Cardiac muscle cell (in vitro differentiated cells and primary cell): ENCODE data around the gene NTRK2. TPM values are rescaled to one million over a fixed set of nuclear protein-coding genes. Genes with fewer than 3 reads are reported as not detected.

Source experiments
- DNase-seq, 2 donors: peaks; one replicate each; pipeline versions ENCODE4 v3.0.0 to v3.0.0-alpha.2; 2010 to 2017; ENCODE audit warnings: low read depth in 1 of 2, low spot score in 1 of 2
- H3K27ac ChIP-seq: fragments of 200-600 bp; sonication (generic); 2 replicates; pipeline ENCODE4 v1.5.1; 2016
- H3K27me3 ChIP-seq: fragments of 200-600 bp; sonication (generic); 2 replicates; pipeline ENCODE4 v1.6.0; 2016; ENCODE audit warnings: control low read depth
- H3K36me3 ChIP-seq: fragments of 200-600 bp; sonication (generic); 2 replicates; pipeline ENCODE4 v1.5.1; 2016; ENCODE audit warnings: control low read depth
- H3K4me1 ChIP-seq: fragments of 200-600 bp; sonication (generic); 2 replicates; pipeline ENCODE4 v1.8.1; 2017; ENCODE audit warnings: low read depth, mild to moderate bottlenecking, mixed run types
- H3K4me3 ChIP-seq: fragments of 200-600 bp; sonication (generic); 2 replicates; pipeline ENCODE4 v1.5.1; 2016; ENCODE audit warnings: mild to moderate bottlenecking
- H3K9me3 ChIP-seq: fragments of 200-600 bp; sonication (generic); 2 replicates; pipeline ENCODE4 v1.5.1; 2017; ENCODE audit warnings: low read depth, mild to moderate bottlenecking, control low read depth
- polyA plus RNA-seq: library from polyadenylated mRNA; unstranded; fragments of >200 nt; fragmentation: Nextera tagmentation; extraction: Ambion mirVana; gene quantifications from 2 replicates; pipeline ENCODE4 v1.2.1, GENCODE V29; 2016
- total RNA-seq: library from RNA; depleted of rRNA; stranded (reverse); fragments of >200 nt; gene quantifications from 2 replicates; pipeline ENCODE4 v1.2.3, GENCODE V29; 2016
- TF ChIP-seq, protein P1 (sequence below): IDR thresholded peaks from 2 replicates; pipeline ENCODE4 v1.5.1; 2012; ENCODE audit warnings: low read depth, mild to moderate bottlenecking, low read length

The NTRK2 gene
- total and polyA plus RNA-seq, 2 experiments from 2014 or later: 1.3 TPM

DNA sequence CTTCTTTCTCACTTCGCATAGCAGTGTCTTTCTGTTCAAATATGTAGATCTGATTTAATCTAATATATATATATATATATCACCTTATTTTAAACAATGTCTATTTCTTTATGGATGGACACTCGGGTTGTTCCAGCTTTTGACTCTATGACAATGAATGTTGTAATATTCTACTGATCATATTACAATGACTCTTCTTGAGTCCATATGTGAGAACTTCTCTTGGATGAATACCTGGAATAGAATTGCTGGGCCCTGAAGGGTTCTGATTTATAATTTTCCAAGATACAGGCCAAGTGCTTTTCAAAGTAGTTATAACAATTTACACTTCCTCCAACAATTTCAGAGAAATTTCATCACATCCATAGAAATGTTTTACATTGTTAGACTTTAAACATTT lies 28.8 kb downstream of the NTRK2 start:
- no peak for DNase-seq
- TF ChIP-seq, protein P1, sequence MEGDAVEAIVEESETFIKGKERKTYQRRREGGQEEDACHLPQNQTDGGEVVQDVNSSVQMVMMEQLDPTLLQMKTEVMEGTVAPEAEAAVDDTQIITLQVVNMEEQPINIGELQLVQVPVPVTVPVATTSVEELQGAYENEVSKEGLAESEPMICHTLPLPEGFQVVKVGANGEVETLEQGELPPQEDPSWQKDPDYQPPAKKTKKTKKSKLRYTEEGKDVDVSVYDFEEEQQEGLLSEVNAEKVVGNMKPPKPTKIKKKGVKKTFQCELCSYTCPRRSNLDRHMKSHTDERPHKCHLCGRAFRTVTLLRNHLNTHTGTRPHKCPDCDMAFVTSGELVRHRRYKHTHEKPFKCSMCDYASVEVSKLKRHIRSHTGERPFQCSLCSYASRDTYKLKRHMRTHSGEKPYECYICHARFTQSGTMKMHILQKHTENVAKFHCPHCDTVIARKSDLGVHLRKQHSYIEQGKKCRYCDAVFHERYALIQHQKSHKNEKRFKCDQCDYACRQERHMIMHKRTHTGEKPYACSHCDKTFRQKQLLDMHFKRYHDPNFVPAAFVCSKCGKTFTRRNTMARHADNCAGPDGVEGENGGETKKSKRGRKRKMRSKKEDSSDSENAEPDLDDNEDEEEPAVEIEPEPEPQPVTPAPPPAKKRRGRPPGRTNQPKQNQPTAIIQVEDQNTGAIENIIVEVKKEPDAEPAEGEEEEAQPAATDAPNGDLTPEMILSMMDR: no peak
- H3K9me3 ChIP-seq: no peaks in the 10 kb centered on the region
- H3K27me3 ChIP-seq: peaks cover 5% of the 10 kb centered on the region
- H3K4me1 ChIP-seq: no peaks in the 10 kb centered on the region
- no peak overlapping the region for H3K4me3 ChIP-seq
- H3K36me3 ChIP-seq: no peaks in the 10 kb centered on the region
- H3K27ac ChIP-seq: no peak overlapping the region

DNA sequence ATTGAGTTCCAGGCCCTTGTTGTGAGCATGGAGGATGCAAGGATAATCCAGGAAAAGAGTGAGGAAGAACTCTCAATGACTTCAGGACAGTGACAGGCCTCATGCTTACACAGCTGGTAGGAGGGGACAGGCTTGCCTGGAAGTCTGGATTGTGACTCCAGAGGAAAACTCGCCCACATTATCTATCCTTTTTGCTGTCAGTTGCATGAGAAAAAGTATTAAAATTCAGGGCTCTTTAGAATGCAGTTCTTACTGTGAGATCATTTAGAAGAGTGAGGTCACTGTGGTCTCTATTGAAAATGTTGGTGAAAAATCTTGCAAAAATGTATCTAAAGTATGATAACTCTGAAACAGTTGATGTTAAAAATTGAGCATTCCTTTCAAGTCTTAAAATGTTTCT lies 30.5 kb downstream of the NTRK2 start:
- Histone ChIP-seq H3K9me3 (no peaks in the 10 kb centered on the region), H3K27me3 (no peaks in the 10 kb centered on the region), H3K27ac (no peak overlapping the region), H3K4me3 (no peak overlapping the region), H3K36me3 (no peaks in the 10 kb centered on the region), H3K4me1 (no peaks in the 10 kb centered on the region)
- TF ChIP-seq, protein P1: no peak
- no peak for DNase-seq

DNA sequence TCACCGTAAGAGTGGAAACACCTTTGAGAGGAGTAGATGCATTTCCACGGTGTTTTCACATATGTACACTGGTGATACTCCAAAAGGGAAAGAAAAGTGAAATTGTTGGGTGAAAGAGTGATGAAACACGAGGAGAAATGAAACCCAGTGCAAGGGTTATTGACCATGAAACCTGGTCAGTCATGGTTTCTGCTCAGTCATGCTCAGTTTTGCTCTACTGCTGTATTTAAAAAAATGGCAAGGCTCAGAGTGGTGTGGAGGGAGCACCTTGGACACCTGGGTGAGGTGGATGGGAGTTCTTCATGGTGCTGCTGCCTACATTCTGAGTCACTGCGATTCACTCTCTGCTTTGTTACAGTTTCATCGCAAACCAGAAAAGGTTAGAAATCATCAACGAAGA lies 32.3 kb downstream of the NTRK2 start:
- Histone ChIP-seq H3K9me3 (no peaks in the 10 kb centered on the region), H3K27ac (no peak overlapping the region), H3K27me3 (no peaks in the 10 kb centered on the region), H3K4me1 (no peaks in the 10 kb centered on the region), H3K36me3 (no peaks in the 10 kb centered on the region), H3K4me3 (no peak overlapping the region)
- DNase-seq: no peak
- TF ChIP-seq, protein P1: no peak

DNA sequence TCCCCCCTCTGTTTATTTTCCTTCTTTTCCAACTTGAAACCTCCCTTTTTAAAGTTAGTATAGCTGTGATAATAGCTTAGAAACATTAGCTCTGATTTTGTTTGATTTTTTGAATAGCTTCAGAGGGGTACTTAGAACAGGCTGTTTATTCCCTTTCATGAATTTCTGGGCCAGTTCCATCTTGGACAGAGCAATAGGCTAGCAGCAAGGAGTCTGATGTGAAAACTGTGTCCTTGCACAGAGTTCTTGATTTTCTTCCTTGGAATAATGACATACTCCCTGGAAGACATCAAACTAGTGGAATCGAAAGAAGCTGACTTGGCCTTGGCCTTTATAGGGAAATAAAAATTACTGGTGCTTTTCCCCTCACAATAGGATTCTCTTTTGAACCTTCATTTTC lies 32.9 kb downstream of the NTRK2 start:
- Histone ChIP-seq H3K27me3 (no peaks in the 10 kb centered on the region), H3K4me3 (no peak overlapping the region), H3K27ac (no peak overlapping the region), H3K4me1 (no peaks in the 10 kb centered on the region), H3K9me3 (no peaks in the 10 kb centered on the region), H3K36me3 (no peaks in the 10 kb centered on the region)
- TF ChIP-seq, protein P1: no peak
- no peak for DNase-seq

DNA sequence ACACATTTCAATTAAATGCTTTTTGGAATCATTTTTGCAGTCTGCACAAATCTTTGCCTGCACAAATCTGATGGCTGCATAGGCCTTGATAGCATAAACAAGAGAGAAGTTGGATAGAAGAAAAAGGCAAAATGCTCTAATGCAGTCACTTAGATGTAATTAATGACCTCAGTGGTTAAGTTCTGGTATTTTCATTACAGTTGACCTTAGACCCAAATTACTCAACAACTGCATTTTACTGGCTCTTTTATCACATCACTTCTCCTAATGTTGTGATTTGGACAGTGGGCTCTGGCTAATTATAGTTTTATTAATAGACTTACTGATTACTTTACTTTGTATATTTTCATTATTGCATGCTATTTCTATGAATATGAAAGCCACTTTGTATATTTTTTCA lies 34.3 kb downstream of the NTRK2 start:
- no peak overlapping the region for H3K4me3 ChIP-seq
- H3K9me3 ChIP-seq: no peaks in the 10 kb centered on the region
- DNase-seq: no peak
- H3K36me3 ChIP-seq: no peaks in the 10 kb centered on the region
- TF ChIP-seq, protein P1: no peak
- no peak overlapping the region for H3K27ac ChIP-seq
- H3K4me1 ChIP-seq: no peaks in the 10 kb centered on the region
- H3K27me3 ChIP-seq: no peaks in the 10 kb centered on the region

DNA sequence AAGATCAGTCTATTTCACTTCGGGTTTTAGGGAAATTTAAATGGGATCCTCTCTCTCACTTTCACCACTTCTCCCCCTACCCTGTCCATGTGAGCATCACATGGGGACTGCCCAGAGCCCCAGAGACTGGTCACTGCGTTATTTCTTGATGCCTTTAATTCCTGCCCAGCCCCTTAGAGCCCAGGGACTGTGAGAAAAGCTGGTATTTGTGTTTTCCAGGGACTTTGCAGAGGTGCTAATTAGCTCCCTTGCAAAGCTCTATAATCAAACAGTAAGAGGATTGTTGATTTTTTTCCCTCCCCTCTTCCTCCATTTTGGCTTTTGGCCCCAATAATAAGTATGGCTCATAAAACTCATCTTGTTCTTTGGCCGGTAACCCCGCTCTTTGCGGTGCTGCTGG lies 35.6 kb downstream of the NTRK2 start:
- Histone ChIP-seq H3K36me3 (no peaks in the 10 kb centered on the region), H3K9me3 (no peaks in the 10 kb centered on the region), H3K27ac (no peak overlapping the region), H3K4me1 (no peaks in the 10 kb centered on the region), H3K4me3 (no peak overlapping the region), H3K27me3 (no peaks in the 10 kb centered on the region)
- TF ChIP-seq, protein P1: no peak
- DNase-seq: no peak
